IMR-90 (cell line): ENCODE results near the gene PKN3. TPM values are rescaled to one million over a fixed set of nuclear protein-coding genes. Genes with fewer than 3 reads are reported as not detected.

ENCODE experiments used
- ATAC-seq: fragments of 200-7000 bp; cut with Tn5 transposase; 2 replicates; pipeline ENCODE4 v1.9.1; 2020; ENCODE audit warnings: low read depth, mild to moderate bottlenecking, moderate library complexity
- BruUV-seq: library from RNA; stranded (reverse); fragments of 400-500 nt; replicated peaks from 2 replicates; lab custom pipeline; 2021; lab: Mats Ljungman, UMichigan
- CTCF ChIA-PET: fragments of 300-600 bp; formaldehyde crosslinking; extraction: SDS; loops from one replicate; lab custom pipeline; 2021; ENCODE audit warnings: antibody characterized with exemption; lab: Yijun Ruan, JAX
- POLR2A ChIA-PET: fragments of 300-600 bp; sonication (Branson Sonifier 250); formaldehyde crosslinking; loops from one replicate; lab custom pipeline; 2022; ENCODE audit warnings: antibody characterized with exemption; ENCODE audit not compliant: unreplicated experiment; lab: Charles Lee
- DNase-seq: peaks from one replicate; pipeline ENCODE4 v3.0.0; 2013
- H2AFZ ChIP-seq: replicated peaks from 2 replicates; pipeline ENCODE3; 2013; ENCODE audit warnings: low read length, mild to moderate bottlenecking; ENCODE audit not compliant: poor library complexity
- H2AK5ac ChIP-seq: 2 replicates; pipeline ENCODE4 v1.6.1; 2013; ENCODE audit warnings: low read depth, low read length, inconsistent platforms
- H2AK9ac ChIP-seq: replicated peaks from 2 replicates; pipeline ENCODE3; 2013; ENCODE audit warnings: mild to moderate bottlenecking, low read depth, low read length, moderate library complexity; ENCODE audit not compliant: poor library complexity
- H2BK120ac ChIP-seq: 2 replicates; pipeline ENCODE4 v1.6.1; 2013; ENCODE audit warnings: low read depth, low read length, inconsistent platforms
- H2BK15ac ChIP-seq: 3 replicates; pipeline ENCODE4 v1.6.1; 2013; ENCODE audit warnings: low read depth, low read length, inconsistent platforms
- H2BK20ac ChIP-seq: 2 replicates; pipeline ENCODE4 v1.6.1; 2013; ENCODE audit warnings: low read depth, mild to moderate bottlenecking, inconsistent platforms, low read length, moderate library complexity
- H2BK5ac ChIP-seq: 2 replicates; pipeline ENCODE4 v1.6.1; 2013; ENCODE audit warnings: mild to moderate bottlenecking, low read depth, low read length, inconsistent platforms; ENCODE audit not compliant: poor library complexity, severe bottlenecking
- H3K14ac ChIP-seq: replicated peaks from 2 replicates; pipeline ENCODE4 v1.6.1; 2013; ENCODE audit warnings: low read depth, low read length, inconsistent platforms
- H3K18ac ChIP-seq: 2 replicates; pipeline ENCODE4 v1.6.1; 2013; ENCODE audit warnings: low read depth, low read length, control low read depth
- H3K23ac ChIP-seq: 2 replicates; pipeline ENCODE4 v1.6.1; 2013; ENCODE audit warnings: low read depth, low read length, inconsistent platforms
- H3K27ac ChIP-seq: 2 replicates; pipeline ENCODE4 v1.5.1; 2013; ENCODE audit warnings: mild to moderate bottlenecking, control low read depth, low read length; ENCODE audit not compliant: insufficient read depth
- H3K27me3 ChIP-seq: 2 replicates; pipeline ENCODE4 v1.6.1; 2013; ENCODE audit warnings: low read length; ENCODE audit not compliant: control insufficient read depth, insufficient read depth
- H3K36me3 ChIP-seq: 2 replicates; pipeline ENCODE4 v1.6.1; 2013; ENCODE audit warnings: low read length, mixed read lengths; ENCODE audit not compliant: control insufficient read depth, insufficient read depth
- H3K4ac ChIP-seq: 2 replicates; pipeline ENCODE4 v1.6.1; 2013; ENCODE audit warnings: low read depth, low read length, inconsistent platforms
- H3K4me1 ChIP-seq: 2 replicates; pipeline ENCODE4 v1.6.1; 2013; ENCODE audit warnings: low read length, mixed read lengths; ENCODE audit not compliant: control insufficient read depth, insufficient read depth
- H3K4me2 ChIP-seq: 2 replicates; pipeline ENCODE4 v1.6.1; 2013; ENCODE audit warnings: low read depth, mild to moderate bottlenecking, control low read depth, low read length, moderate library complexity
- H3K4me3 ChIP-seq: 2 replicates; pipeline ENCODE4 v1.5.1; 2013; ENCODE audit warnings: low read depth, mild to moderate bottlenecking, control low read depth, low read length, moderate library complexity; ENCODE audit not compliant: insufficient read depth
- H3K56ac ChIP-seq: 2 replicates; pipeline ENCODE4 v1.6.1; 2013; ENCODE audit warnings: low read length, inconsistent platforms; ENCODE audit not compliant: insufficient read depth; ENCODE audit errors: extremely low read depth
- H3K79me1 ChIP-seq, 2 experiments: 2 replicates each; pipeline ENCODE4 v1.6.1; 2013; ENCODE audit warnings: low read length in 2 of 2, inconsistent platforms in 1 of 2, low read depth in 1 of 2
- H3K9ac ChIP-seq: 2 replicates; pipeline ENCODE4 v1.6.1; 2013; ENCODE audit warnings: low read depth, low read length, control low read depth
- H3K9me1 ChIP-seq: 2 replicates; pipeline ENCODE4 v1.6.1; 2013; ENCODE audit warnings: low read length, inconsistent platforms; ENCODE audit not compliant: insufficient read depth
- H3K9me3 ChIP-seq: 2 replicates; pipeline ENCODE4 v1.6.1; 2013; ENCODE audit warnings: low read length; ENCODE audit not compliant: control insufficient read depth, insufficient read depth
- H4K20me1 ChIP-seq: 2 replicates; pipeline ENCODE4 v1.6.1; 2013; ENCODE audit warnings: low read length, inconsistent platforms; ENCODE audit not compliant: insufficient read depth
- H4K5ac ChIP-seq: 2 replicates; pipeline ENCODE4 v1.6.1; 2013; ENCODE audit warnings: mild to moderate bottlenecking, low read depth, low read length, control low read depth
- H4K8ac ChIP-seq, 2 experiments: 2 replicates each; pipeline ENCODE4 v1.6.1; 2013; ENCODE audit warnings: low read depth in 2 of 2, low read length in 2 of 2, control low read depth in 1 of 2, inconsistent platforms in 1 of 2
- H4K91ac ChIP-seq: 2 replicates; pipeline ENCODE4 v1.6.1; 2013; ENCODE audit warnings: low read depth, low read length, inconsistent platforms; ENCODE audit not compliant: insufficient read depth
- CHD1 ChIP-seq: IDR thresholded peaks from 2 replicates; pipeline ENCODE4 v1.6.1; 2012; ENCODE audit warnings: low read depth, low read length, improper control_type of control experiment
- MAFK ChIP-seq: IDR thresholded peaks from 2 replicates; pipeline ENCODE4 v1.6.1; 2012; ENCODE audit warnings: low read depth, low read length, improper control_type of control experiment
- MAZ ChIP-seq: IDR thresholded peaks from 2 replicates; pipeline ENCODE4 v1.6.1; 2012; ENCODE audit warnings: low read depth, mild to moderate bottlenecking, low read length, improper control_type of control experiment, moderate library complexity, borderline replicate concordance
- POLR2A ChIP-seq: IDR thresholded peaks from 2 replicates; pipeline ENCODE4 v1.6.1; 2012; ENCODE audit warnings: mild to moderate bottlenecking, low read depth, low read length
- RAD21 ChIP-seq: IDR thresholded peaks from 2 replicates; pipeline ENCODE4 v1.6.1; 2012; ENCODE audit warnings: low read length, improper control_type of control experiment
- RCOR1 ChIP-seq: IDR thresholded peaks from 2 replicates; pipeline ENCODE4 v1.6.1; 2012; ENCODE audit warnings: mild to moderate bottlenecking, low read length, improper control_type of control experiment; ENCODE audit not compliant: insufficient replicate concordance
- RFX5 ChIP-seq: IDR thresholded peaks from 2 replicates; pipeline ENCODE4 v1.8.0; 2012; ENCODE audit warnings: low read depth, mild to moderate bottlenecking, low read length, moderate library complexity
- WGBS, 2 experiments: methylation state at CpG; one replicate each; pipeline versions ENCODE4 v1.1.5 to v1.1.7; 2013; ENCODE audit warnings: missing lambda C conversion rate in 2 of 2; ENCODE audit not compliant: insufficient read length in 1 of 2; ENCODE audit errors: extremely low coverage in 2 of 2; 5-methylcytosine and 5-hydroxymethylcytosine counted together
- dilution Hi-C: fragments of 300-500 bp; cut with HindIII; formaldehyde crosslinking; loops from one replicate; pipeline ENCODE4 v1.14.3; 2018; ENCODE audit warnings: low sequenced_read_pairs; ENCODE audit not compliant: unreplicated experiment
- in situ Hi-C: fragments of 300-500 bp; cut with MboI; formaldehyde crosslinking; loops from 3 replicates; pipeline ENCODE4 v1.14.3; 2019; ENCODE audit warnings: low sequenced_read_pairs, inconsistent platforms, mixed read lengths
- intact Hi-C: fragments of 100-400 bp; cut with micrococcal nuclease; formaldehyde crosslinking; loops from 2 replicates; pipeline ENCODE4 v1.10.0; 2022
- polyA plus RNA-seq, 3 experiments: library from polyadenylated mRNA; depleted of rRNA; stranded (reverse); fragments of >200 nt; gene quantifications; 2 replicates each; pipeline ENCODE4 v1.2.3, GENCODE V29; 2012; ENCODE audit warnings: low replicate concordance in 1 of 3
- total RNA-seq: library from RNA; depleted of rRNA; stranded (reverse); fragments of >200 nt; gene quantifications from 2 replicates; pipeline ENCODE4 v1.2.3, GENCODE V29; 2012

The PKN3 gene
- total and polyA plus RNA-seq, 2 of the 4 experiments (the other 2 are of a cell fraction), result 1.6 to 3.8 TPM

DNA sequence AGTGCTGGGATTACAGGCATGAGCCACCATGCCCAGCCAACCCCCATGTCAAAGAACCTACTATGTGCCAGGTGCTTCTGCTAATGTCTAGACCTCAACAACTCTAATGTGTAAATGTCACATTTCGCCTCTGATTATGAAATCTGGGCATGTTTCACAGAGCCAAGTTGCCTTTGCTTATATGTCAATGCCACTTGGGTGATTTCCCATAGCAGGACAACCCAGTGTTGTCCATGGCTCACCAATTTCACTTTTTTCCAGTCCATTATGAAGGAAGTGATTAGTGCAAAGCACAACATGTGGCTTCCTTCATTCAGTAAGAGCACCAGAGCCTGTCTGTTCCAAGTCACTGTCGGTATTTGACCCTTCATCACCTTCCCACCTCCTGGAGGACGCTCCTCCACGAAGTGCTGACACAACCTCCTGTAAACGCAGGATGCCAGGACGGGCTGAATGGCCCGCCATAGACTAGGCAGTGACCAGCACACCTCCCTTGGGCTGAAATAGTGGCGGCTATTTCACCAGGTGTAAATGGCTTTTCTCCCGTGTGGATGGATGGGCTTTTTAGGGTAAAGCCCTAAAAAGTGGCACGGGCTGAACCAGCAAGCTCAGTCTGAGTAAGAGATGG lies 962 bp upstream of the PKN3 start:
- in situ Hi-C loops, result no loop called here
- WGBS, 2 experiments, result 43% methylated on average over 5 of the region's 10 CpGs; no CpG with 5 or more reads in 1 of the 2 experiments

More for the DNA sequence above, 962 bp upstream of the PKN3 start:
- peaks cover 11% of the 10 kb centered on the region for H3K9me1 ChIP-seq
- no peak overlapping the region for H3K4me2 ChIP-seq
- dilution Hi-C loops, result no loop called here
- no peak overlapping the region for H4K91ac ChIP-seq
- no peak overlapping the region; the same call in 1 of the 2 replicates for H2AK5ac ChIP-seq
- no peak overlapping the region for H3K23ac ChIP-seq
- intact Hi-C loops, result no loop called here
- H3K14ac ChIP-seq, result no peak overlapping the region
- no peak overlapping the region; the same call in 1 of the 2 replicates for H2BK120ac ChIP-seq
- H3K27me3 ChIP-seq, result no peaks in the 10 kb centered on the region
- H3K18ac ChIP-seq, result no peak overlapping the region
- no peak overlapping the region for H2BK15ac ChIP-seq
- H3K27ac ChIP-seq, result no peak overlapping the region
- H3K56ac ChIP-seq, result no peak overlapping the region
- H2BK5ac ChIP-seq, result no peak overlapping the region
- no peak for ATAC-seq
- H4K20me1 ChIP-seq, result no peaks in the 10 kb centered on the region; the same call in 1 of the 2 replicates
- POLR2A ChIA-PET, result no interaction called here
- H4K8ac ChIP-seq, result no peak overlapping the region; a peak in 1 of 4 replicates
- BruUV-seq, result no TSS peak
- TF ChIP-seq MAZ, result no peak
- no peak for TF ChIP-seq MAFK
- no peak for TF ChIP-seq CHD1
- TF ChIP-seq RCOR1, result no peak
- TF ChIP-seq RAD21, result no peak
- no peak for TF ChIP-seq RFX5
- no peak for TF ChIP-seq POLR2A
- no peak overlapping the region for H4K5ac ChIP-seq
- CTCF ChIA-PET, result interaction anchor here (1.1 kb wide), 1 partner anchor 9 kb away, joined by 4 read pairs; no protein-coding TSS in a partner anchor
- H3K4ac ChIP-seq, result no peak overlapping the region
- H2AFZ ChIP-seq, result peak overlapping the region; percentile 4
- H3K36me3 ChIP-seq, result peaks cover 7% of the 10 kb centered on the region
- H2AK9ac ChIP-seq, result no peak overlapping the region
- H3K4me3 ChIP-seq, result no peak overlapping the region
- no peaks in the 10 kb centered on the region for H3K4me1 ChIP-seq
- no peak overlapping the region for H2BK20ac ChIP-seq
- no peaks in the 10 kb centered on the region for H3K9me3 ChIP-seq
- no peak for DNase-seq
- no peak overlapping the region for H3K9ac ChIP-seq
- peaks cover 0 to 32% of the 10 kb centered on the region in 2 experiments; a peak in 3 of 4 replicates for H3K79me1 ChIP-seq
